OCI-LY3 (cell line): Measurements from ENCODE around the gene MAP3K6.

Experiments used
- CTCF ChIP-seq: fragments of 200-600, 300-600 bp; sonication (generic); IDR thresholded peaks from 2 replicates; pipeline ENCODE4 v1.5.1; 2014; ENCODE audit warnings: antibody characterized with exemption, low read length, low read depth
- EZH2phosphoT487 ChIP-seq: fragments of 200-600 bp; shearing (Covaris generic); IDR thresholded peaks from 2 replicates; pipeline ENCODE4 v1.6.1; 2018; ENCODE audit warnings: antibody characterized with exemption, mixed run types, low read depth

DNA sequence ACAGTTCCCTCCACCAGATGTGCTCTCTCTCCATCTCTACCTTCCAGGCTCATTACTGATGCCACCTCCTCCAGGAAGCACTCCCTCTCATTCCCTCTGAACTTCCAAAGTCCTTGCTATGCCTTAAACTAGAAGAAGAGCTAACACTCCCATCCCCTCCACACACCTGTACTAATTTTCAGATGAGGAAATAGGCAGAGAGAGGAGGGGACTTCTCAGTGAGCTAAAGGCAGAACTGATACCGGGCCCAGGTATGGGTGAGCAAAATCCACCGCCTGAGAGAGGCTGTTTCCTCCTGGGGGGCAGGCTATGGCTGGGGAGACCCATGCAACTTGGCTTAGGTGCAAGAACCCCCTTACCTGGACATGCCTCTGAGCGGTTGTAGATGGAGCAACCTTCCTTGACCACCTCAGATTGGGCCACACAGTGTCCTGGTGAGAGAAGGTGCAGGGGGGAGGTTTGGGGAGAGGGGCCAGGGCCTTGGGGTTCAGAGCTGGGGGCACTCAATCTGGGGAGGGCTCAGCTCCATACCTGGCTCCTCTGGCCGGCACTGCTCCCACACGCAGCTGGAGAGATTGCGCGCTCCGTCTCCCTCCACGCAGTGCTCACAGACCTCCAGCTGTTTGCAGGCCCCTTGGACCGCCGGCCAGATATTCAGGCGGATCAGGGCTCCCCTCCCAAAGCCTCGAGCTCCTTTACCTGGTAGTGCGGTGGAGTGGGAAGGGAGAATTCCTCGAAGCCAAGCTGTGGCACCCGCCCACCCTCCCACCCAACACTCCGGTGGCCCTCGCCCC, 15.4 kb upstream of the MAP3K6 start:
- no peak for TF ChIP-seq CTCF
- TF ChIP-seq EZH2phosphoT487 = no peak
